HEK293T (cell line): ENCODE results near the gene IL20RA.

Experiments
- CTCF ChIA-PET: fragments of 350-600 bp; formaldehyde crosslinking; extraction: SDS; loops from one replicate; lab custom pipeline; 2021; ENCODE audit warnings: antibody characterized with exemption, inconsistent platforms; lab: Yijun Ruan, JAX
- POLR2A ChIA-PET: fragments of 350-600 bp; formaldehyde crosslinking; extraction: SDS; loops from one replicate; lab custom pipeline; 2020; ENCODE audit warnings: antibody characterized with exemption, inconsistent platforms; lab: Yijun Ruan, JAX
- DNase-seq: peaks from one replicate; pipeline ENCODE4 v3.0.0; 2012; ENCODE audit warnings: mixed read lengths; ENCODE audit errors: extremely low spot score
- ARNT ChIP-seq: fragments of 450-650 bp; IDR thresholded peaks from 2 replicates; pipeline ENCODE4 v1.6.1; 2017; ENCODE audit warnings: mild to moderate bottlenecking
- BHLHE40 ChIP-seq: fragments of 450-650 bp; IDR thresholded peaks from 2 replicates; pipeline ENCODE4 v1.6.1; 2016; ENCODE audit warnings: mild to moderate bottlenecking, moderate library complexity, borderline replicate concordance
- CTBP1 ChIP-seq: fragments of 450-650 bp; IDR thresholded peaks from 2 replicates; pipeline ENCODE4 v1.6.1; 2016; ENCODE audit warnings: borderline replicate concordance
- ELF4 ChIP-seq: fragments of 450-650 bp; IDR thresholded peaks from 2 replicates; pipeline ENCODE4 v1.6.1; 2017; ENCODE audit warnings: antibody characterized with exemption
- FOXA1 ChIP-seq: fragments of 450-650 bp; IDR thresholded peaks from 2 replicates; pipeline ENCODE4 v1.6.1; 2016; ENCODE audit warnings: mild to moderate bottlenecking
- FOXK2 ChIP-seq: fragments of 450-650 bp; IDR thresholded peaks from 2 replicates; pipeline ENCODE4 v1.6.1; 2016; ENCODE audit warnings: mild to moderate bottlenecking
- FOXM1 ChIP-seq: fragments of 450-650 bp; IDR thresholded peaks from 2 replicates; pipeline ENCODE4 v1.6.1; 2017; ENCODE audit warnings: mild to moderate bottlenecking, borderline replicate concordance
- HDGF ChIP-seq: fragments of 450-650 bp; IDR thresholded peaks from 2 replicates; pipeline ENCODE4 v1.6.1; 2017; ENCODE audit warnings: antibody characterized with exemption, borderline replicate concordance
- L3MBTL2 ChIP-seq: fragments of 450-650 bp; conservative IDR thresholded peaks from 2 replicates; pipeline ENCODE4 v1.6.1; 2016; ENCODE audit warnings: mild to moderate bottlenecking
- LEF1 ChIP-seq: fragments of 450-650 bp; IDR thresholded peaks from 2 replicates; pipeline ENCODE4 v1.6.1; 2017; ENCODE audit warnings: mild to moderate bottlenecking, borderline replicate concordance
- NFRKB ChIP-seq: fragments of 450-650 bp; IDR thresholded peaks from 2 replicates; pipeline ENCODE4 v1.6.1; 2016; ENCODE audit warnings: mild to moderate bottlenecking, moderate library complexity
- SP1 ChIP-seq: fragments of 450-650 bp; IDR thresholded peaks from 2 replicates; pipeline ENCODE4 v1.6.1; 2017
- SUZ12 ChIP-seq: fragments of 450-650 bp; IDR thresholded peaks from 2 replicates; pipeline ENCODE4 v1.6.1; 2016; ENCODE audit warnings: mild to moderate bottlenecking
- TARDBP ChIP-seq: fragments of 450-650 bp; IDR thresholded peaks from 2 replicates; pipeline ENCODE4 v1.6.1; 2016
- ZNF384 ChIP-seq: fragments of 450-650 bp; IDR thresholded peaks from 2 replicates; pipeline ENCODE4 v1.6.1; 2016
- TF ChIP-seq, protein P1 (sequence below): fragments of 450-650 bp; IDR thresholded peaks from 2 replicates; pipeline ENCODE4 v1.6.1; 2016

IL20RA gene

DNA sequence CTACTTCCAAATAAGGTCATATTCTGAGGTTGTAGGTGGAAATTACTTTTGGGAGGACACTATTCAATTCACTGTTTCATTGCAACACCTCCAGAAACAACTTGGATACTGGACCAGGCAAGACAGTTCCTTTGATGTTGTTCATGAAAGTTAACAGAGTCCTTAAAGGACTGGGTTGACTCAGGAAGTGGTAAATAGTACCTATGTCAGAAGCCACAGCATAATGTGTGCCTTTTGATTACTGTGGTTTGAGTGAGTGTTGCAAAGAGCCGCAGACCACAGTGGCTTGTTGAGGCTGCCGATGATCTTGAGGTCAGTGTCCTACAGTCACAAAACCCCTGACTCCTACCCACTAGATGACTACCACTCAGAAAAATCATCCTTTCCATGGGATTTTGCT is 10.9 kb downstream of the IL20RA start:
- no peak for DNase-seq
- POLR2A ChIA-PET = no interaction called here
- CTCF ChIA-PET = no interaction called here
- TF ChIP-seq FOXA1 (no peak), ARNT (no peak), BHLHE40 (no peak), FOXM1 (no peak), L3MBTL2 (no peak)

DNA sequence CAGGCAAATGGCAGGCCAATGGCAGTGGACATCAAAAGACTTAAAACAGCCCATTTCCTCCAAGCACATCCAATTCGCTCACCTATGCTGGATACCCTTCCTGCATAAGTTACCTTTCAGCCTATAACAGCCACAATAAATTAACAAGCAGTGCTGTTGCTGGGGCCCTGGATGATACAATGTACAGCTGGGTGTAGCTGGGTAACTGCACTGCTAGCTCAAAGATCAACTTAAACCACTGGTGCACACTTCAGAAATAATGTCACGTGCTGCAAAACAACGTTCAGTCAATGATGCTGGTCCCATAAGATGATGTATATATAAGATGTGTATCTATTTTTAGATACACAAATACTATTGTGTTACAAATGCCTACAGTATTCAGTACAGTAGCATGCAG is 13.6 kb downstream of the IL20RA start:
- ChIA-PET POLR2A (no interaction called here), CTCF (no interaction called here)
- DNase-seq = no peak
- TF ChIP-seq ZNF384 (no peak), SP1 (no peak), ELF4 (no peak), HDGF (no peak), ARNT (no peak), L3MBTL2 (no peak)

DNA sequence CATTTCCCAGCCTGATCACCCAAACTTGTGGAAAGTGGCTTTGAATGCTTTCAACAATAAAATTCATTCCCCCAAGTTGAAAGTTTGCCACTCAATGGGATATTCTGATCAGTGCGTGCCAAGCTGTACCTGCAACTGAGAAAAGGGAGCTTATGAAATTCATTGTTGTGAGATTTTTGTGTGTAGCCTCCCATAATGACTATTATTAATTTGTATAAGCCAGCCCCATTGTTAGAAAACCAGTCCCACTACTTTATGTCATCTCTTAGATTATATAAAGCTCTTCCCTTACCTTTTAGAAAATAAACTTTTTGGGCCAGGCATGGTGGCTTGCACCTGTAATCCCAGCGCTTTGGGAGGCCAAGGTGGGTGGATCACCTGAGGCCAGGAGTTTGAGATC is 15.9 kb downstream of the IL20RA start:
- POLR2A ChIA-PET = no interaction called here
- no peak for TF ChIP-seq CTBP1
- no peak for TF ChIP-seq NFRKB
- no peak for TF ChIP-seq HDGF
- TF ChIP-seq BHLHE40 = no peak
- TF ChIP-seq FOXK2 = no peak
- TF ChIP-seq, protein P1, sequence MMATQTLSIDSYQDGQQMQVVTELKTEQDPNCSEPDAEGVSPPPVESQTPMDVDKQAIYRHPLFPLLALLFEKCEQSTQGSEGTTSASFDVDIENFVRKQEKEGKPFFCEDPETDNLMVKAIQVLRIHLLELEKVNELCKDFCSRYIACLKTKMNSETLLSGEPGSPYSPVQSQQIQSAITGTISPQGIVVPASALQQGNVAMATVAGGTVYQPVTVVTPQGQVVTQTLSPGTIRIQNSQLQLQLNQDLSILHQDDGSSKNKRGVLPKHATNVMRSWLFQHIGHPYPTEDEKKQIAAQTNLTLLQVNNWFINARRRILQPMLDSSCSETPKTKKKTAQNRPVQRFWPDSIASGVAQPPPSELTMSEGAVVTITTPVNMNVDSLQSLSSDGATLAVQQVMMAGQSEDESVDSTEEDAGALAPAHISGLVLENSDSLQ = no peak
- TF ChIP-seq SUZ12 = no peak
- TF ChIP-seq SP1 = no peak
- TF ChIP-seq L3MBTL2 = no peak
- CTCF ChIA-PET = interaction anchor here (0.5 kb wide), 1 partner anchor 183 kb away, joined by 3 read pairs; no protein-coding TSS in a partner anchor
- no peak for DNase-seq

DNA sequence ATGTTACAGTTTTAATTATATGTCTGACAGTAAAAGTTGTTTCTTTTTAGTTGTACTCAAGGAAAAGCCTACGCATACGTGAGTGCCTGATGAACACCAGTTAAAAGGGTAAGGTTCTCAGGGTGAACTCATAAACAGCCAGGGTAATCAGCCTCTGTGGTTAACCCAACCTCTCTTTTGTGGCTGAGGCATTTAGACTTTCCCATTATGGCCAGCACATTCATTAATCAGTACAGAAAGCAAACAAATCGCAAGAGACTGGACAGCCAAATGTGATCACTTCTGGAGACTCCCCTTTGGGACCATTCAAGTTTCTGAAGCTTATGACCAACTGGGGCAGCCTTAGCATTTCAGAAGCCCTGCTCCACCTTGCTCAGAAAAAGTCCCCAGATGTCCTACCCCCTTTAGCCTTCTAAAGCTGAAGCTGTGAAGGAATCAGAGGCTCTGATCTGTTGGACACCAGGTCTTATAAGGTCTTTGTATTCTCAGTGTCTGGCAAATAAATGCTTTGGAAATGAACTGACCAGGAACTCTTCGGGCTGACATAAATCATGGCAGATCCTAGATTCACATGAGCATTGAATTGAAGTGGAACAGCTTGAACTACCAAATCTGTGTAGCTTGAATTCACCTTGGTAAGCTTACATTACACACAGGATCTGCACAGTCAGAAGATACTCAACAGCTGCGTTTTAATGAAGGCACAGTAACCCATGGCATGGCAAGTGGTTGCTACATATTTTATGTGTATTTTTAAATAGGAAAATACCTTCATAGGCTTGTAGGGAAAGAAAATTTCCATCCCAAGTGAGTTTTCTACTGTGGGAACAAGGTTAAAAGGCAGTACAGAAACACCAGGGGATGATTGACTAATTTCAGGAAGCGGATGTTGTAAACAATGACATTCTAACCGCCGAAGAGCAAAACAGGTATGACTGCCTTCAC is 18.7 kb downstream of the IL20RA start:
- DNase-seq = no peak
- ChIA-PET CTCF (no interaction called here), POLR2A (no interaction called here)
- TF ChIP-seq FOXA1 = no peak
- no peak for TF ChIP-seq LEF1
- no peak for TF ChIP-seq BHLHE40
- TF ChIP-seq CTBP1 = no peak
- TF ChIP-seq HDGF = no peak
- no peak for TF ChIP-seq ARNT

DNA sequence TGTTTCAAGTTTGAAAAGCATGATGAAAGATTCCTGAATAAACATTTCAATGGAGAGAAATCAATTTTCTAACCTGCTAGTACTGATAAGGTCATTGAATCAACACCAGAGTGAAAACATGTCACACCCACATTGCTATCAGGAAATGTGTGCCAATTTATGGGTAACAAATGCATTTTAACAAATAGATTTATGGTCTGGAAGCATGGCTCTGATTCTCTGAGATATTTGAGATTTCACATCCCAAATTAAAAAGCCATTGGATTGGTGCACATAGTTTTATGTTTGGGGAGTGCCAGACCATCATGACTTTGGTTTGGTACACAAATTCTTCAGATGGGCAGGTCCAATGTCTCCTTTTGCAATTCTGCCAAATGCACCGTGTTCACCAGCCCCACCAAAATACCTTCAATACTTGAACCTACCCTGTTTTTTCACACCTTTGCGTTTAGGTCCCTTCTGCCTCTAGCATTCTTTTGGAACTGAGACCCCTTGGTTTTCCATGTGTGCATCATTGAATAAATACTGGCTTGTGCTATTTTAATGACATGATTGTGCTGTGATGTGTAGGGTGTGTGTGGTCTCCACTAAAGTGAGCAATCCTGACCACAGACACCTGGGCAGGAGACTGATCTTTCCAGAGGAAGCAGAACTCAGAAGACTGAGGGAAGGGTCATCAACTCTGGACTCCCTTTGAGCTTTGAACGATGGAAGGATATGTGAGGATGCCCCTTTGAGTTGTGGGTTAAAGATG is 20.4 kb downstream of the IL20RA start:
- ChIA-PET POLR2A (no interaction called here), CTCF (no interaction called here)
- no peak for DNase-seq
- TF ChIP-seq ZNF384 (no peak), ELF4 (no peak), FOXK2 (no peak), ARNT (no peak), SP1 (no peak)
- TF ChIP-seq, protein P1 = no peak

DNA sequence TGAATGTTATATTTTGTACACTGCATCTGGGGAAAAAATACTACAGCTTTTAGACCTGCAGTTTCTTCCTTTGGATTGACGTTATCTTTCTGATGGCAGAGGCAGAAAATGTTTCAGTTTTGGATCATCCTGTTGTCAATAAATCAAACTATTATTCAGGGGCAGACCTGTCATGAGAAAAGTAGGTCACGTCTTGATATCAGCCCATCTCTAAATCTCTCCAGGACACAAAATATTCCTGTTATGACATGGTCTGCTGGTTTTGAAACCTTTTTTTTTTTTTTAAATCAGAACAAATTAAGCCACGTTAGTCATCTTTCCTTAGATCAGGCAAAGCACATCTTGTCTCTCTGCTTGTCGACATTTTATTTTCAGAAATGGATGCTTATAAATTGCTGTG is 24.0 kb downstream of the IL20RA start:
- TF ChIP-seq FOXA1 (no peak), ELF4 (no peak), FOXM1 (no peak), NFRKB (no peak), TARDBP (no peak), LEF1 (no peak), ARNT (no peak), FOXK2 (no peak), ZNF384 (no peak), SP1 (no peak), HDGF (no peak)
- POLR2A ChIA-PET = no interaction called here
- CTCF ChIA-PET = no interaction called here
- no peak for DNase-seq

DNA sequence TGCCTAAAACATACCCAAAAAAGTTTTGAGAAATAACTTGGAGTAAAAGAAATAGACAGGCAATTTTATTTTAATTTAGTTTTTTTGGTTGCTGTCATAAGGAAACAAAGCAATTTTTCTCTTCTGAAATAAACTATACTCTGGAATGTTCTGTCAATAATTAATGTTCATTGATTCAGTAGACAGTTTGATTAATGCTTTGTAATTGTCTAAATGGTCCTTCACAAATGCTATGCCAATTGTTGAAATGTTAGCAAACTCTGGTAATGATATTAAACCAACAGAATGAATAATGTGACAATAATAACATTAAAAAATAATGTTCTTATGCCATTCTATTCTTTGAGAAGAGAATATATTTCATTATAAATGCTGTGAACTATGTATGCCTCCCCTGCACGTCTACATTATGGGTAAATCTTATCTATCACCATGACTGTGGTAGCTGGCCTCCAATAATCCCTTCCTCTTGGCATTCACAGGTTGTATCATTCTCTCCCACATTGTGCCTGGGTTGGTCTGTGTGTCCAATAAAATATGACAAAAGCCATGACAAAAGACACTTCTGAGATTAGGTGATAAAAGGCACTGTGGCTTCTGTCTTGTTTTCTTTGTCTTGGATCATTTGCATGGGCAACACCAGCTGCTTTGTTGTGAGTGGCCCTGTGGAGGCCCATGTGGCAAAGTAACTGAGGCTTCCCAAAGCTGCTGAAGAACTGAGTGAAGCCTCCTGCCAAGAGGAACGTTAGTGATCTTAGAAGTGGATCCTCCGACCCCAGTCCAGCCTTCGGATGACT is 25.1 kb downstream of the IL20RA start:
- CTCF ChIA-PET = no interaction called here
- no peak for DNase-seq
- POLR2A ChIA-PET = no interaction called here
- TF ChIP-seq BHLHE40 (no peak), ARNT (no peak), TARDBP (no peak), ELF4 (no peak), SUZ12 (no peak), FOXK2 (no peak), SP1 (no peak), CTBP1 (no peak), HDGF (no peak)
